RWPE1 (cell line): ENCODE results near the gene THAP8.
A peak's percentile ranks its signal among the peaks of the same experiment; 100 is the strongest.

ENCODE experiments used
- CTCF ChIA-PET: fragments of 350-600 bp; sonication (Branson Sonifier 250); formaldehyde crosslinking; extraction: SDS; loops from one replicate; lab custom pipeline; 2021; lab: Yijun Ruan, JAX
- POLR2A ChIA-PET: fragments of 400-600 bp; formaldehyde crosslinking; extraction: SDS; loops from one replicate; lab custom pipeline; 2020; ENCODE audit warnings: antibody characterized with exemption; ENCODE audit not compliant: low non-redundant PET; lab: Yijun Ruan, JAX
- DNase-seq: peaks from one replicate; pipeline ENCODE4 v3.0.0; 2012; ENCODE audit warnings: low spot score
- H3K27ac ChIP-seq: fragments of 450-650 bp; 2 replicates; pipeline ENCODE4 v1.5.1; 2017
- CTCF ChIP-seq: fragments of 450-650 bp; conservative IDR thresholded peaks from 2 replicates; pipeline ENCODE4 v1.5.1; 2017; ENCODE audit warnings: low read depth, mild to moderate bottlenecking

THAP8 gene

GRCh38 chr19:35993923-35994598 is 60.0 kb downstream of the THAP8 start:
- no peak for TF ChIP-seq CTCF
- peak overlapping the region; percentile 78 for H3K27ac ChIP-seq
- ChIA-PET POLR2A (interaction anchor here (0.6 kb wide), 2 partner anchors 20 to 186 kb away, joined by 3 to 7 read pairs; partner anchors contain the start of gene ALKBH6), CTCF (no interaction called here)
- DNase-seq = no peak

GRCh38 chr19:35992907-35993765 is 60.9 kb downstream of the THAP8 start:
- DNase-seq = no peak
- TF ChIP-seq CTCF = no peak
- POLR2A ChIA-PET = interaction anchor here (0.6 kb wide), 1 partner anchor 187 kb away, joined by 7 read pairs; no protein-coding TSS in a partner anchor
- peak overlapping the region; percentile 78 for H3K27ac ChIP-seq
- CTCF ChIA-PET = no interaction called here

- POLR2A ChIA-PET = interaction anchor here (0.7 kb wide), 1 partner anchor 62 kb away, joined by 5 read pairs; no protein-coding TSS in a partner anchor
- no peak overlapping the region for H3K27ac ChIP-seq
Measured at GRCh38 chr19:35991731-35992450, 62.2 kb downstream of the THAP8 start.

GRCh38 chr19:35990771-35991730 is 63.0 kb downstream of the THAP8 start:
- ChIA-PET POLR2A (interaction anchor here (0.5 kb wide), 1 partner anchor 9 kb away, joined by 7 read pairs; no protein-coding TSS in a partner anchor), CTCF (no interaction called here)
- H3K27ac ChIP-seq = no peak overlapping the region
- no peak for TF ChIP-seq CTCF
- DNase-seq = no peak

More at GRCh38 chr19:35991731-35992450, 62.2 kb downstream of the THAP8 start:
- no peak for TF ChIP-seq CTCF
- no peak for DNase-seq
- CTCF ChIA-PET = no interaction called here

GRCh38 chr19:35990156-35990555 is 63.9 kb downstream of the THAP8 start:
- H3K27ac ChIP-seq = no peak overlapping the region
- CTCF ChIA-PET = no interaction called here
- TF ChIP-seq CTCF = no peak
- no peak for DNase-seq
- POLR2A ChIA-PET = interaction anchor here (0.5 kb wide), 1 partner anchor 8 kb away, joined by 7 read pairs; no protein-coding TSS in a partner anchor
